ENCODE results near the gene NHP2. TPM values are rescaled to one million over a fixed set of nuclear protein-coding genes. Genes with fewer than 3 reads are reported as not detected.

Gene NHP2
- total RNA-seq, 4 donors from 2014 or later: 288 to 408 (median 358) TPM

DNA sequence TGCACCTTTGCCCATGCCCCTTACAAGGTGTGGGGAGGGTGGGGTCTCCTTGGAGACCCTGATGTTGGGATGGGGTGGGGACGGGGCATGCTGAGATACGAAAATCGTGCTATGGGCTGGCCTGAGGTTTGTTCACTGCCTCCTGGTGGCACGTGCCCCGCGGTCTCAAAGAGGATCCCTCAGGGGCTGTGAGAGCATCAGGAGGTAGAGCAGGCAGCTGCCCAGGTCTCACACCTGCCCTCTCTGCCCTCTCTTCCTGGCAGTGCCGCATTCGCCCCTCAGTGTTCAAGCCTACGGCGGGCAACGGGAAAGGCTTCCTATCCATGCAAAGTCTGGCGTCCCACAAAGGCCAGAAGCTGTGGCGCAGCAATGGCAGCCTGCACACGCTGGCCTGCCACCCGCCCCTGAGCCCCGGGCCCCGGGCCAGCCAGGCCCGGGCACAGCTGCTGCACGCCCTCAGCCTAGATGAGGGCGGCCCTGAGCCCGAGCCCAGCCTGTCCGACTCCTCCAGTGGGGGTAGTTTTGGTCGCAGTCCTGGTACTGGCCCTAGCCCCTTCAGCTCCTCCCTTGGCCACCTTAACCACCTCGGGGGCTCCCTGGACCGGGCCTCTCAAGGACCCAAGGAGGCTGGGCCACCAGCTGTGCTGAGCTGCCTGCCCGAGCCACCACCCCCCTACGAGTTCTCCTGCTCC, 33.6 kb downstream of the NHP2 start:
- TF ChIP-seq, protein P1, sequence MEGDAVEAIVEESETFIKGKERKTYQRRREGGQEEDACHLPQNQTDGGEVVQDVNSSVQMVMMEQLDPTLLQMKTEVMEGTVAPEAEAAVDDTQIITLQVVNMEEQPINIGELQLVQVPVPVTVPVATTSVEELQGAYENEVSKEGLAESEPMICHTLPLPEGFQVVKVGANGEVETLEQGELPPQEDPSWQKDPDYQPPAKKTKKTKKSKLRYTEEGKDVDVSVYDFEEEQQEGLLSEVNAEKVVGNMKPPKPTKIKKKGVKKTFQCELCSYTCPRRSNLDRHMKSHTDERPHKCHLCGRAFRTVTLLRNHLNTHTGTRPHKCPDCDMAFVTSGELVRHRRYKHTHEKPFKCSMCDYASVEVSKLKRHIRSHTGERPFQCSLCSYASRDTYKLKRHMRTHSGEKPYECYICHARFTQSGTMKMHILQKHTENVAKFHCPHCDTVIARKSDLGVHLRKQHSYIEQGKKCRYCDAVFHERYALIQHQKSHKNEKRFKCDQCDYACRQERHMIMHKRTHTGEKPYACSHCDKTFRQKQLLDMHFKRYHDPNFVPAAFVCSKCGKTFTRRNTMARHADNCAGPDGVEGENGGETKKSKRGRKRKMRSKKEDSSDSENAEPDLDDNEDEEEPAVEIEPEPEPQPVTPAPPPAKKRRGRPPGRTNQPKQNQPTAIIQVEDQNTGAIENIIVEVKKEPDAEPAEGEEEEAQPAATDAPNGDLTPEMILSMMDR (IDR thresholded peaks at IDR 0.05): no peak
- TF ChIP-seq POLR2A (IDR thresholded peaks at IDR 0.05): no peak
- H3K4me3 ChIP-seq: no peak overlapping the region
- peak overlapping the region in 1 of 4 donors; percentile 9 for H3K27ac ChIP-seq
- peaks cover 0 to 32% (median 2%) of the 10 kb centered on the region in 4 donors for H3K27me3 ChIP-seq
- H3K9me3 ChIP-seq: no peaks in the 10 kb centered on the region
- WGBS, 2 donors: 80% methylated on average over 1 of the region's 27 CpGs; no CpG with 5 or more reads in 1 of the 2 donors
- DNase-seq: no peak
- H3K4me1 ChIP-seq: peaks cover 28 to 100% (median 47%) of the 10 kb centered on the region in 3 donors
- H3K36me3 ChIP-seq: peaks cover 0 to 37% (median 8%) of the 10 kb centered on the region in 3 donors
- intact Hi-C loops (cut with DNase I): no loop called here

DNA sequence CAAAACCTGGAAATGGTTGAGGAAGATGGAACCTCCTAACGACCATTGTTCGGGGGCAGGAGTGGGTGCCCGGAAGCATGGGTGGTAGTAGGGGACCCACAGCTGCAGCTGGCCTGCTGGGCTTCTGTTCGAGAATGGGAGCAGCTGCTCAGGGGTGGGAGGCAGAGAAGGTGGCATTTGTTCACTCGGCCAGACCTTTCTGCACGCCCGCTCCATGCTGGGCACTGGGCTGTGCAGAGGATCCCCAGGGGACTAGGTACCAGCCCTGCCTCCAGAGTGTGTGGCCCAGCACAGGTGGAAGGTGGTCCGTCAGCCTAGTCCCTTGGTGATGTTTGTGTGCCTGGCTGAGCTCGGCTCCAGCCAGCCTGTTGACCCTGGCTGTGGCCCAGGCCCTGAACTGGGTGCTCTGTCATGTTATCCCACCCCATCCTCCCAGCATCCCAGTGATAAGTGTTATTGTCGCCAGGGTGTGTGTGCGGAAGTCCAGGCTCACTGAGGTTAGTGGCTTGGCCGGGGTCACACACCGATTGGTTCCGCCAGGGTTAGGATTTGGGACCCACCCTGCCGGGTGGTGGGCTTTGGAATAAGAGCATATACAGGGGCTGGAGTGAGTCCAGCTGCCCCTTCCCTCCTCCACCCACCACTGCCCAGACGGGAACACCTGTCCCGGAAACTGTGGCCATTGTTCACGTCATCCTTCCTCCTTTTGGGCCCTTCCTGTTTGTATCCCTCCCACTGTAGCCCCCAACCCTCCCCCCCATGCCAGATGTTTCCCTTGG, 35.6 kb downstream of the NHP2 start:
- DNase-seq: no peak
- H3K4me1 ChIP-seq: peaks cover 29 to 100% (median 51%) of the 10 kb centered on the region in 3 donors
- 64 to 68% methylated on average over 8 to 15 of the region's 18 CpGs for WGBS, 2 donors
- intact Hi-C loops (cut with DNase I): no loop called here
- TF ChIP-seq, protein P1 (IDR thresholded peaks at IDR 0.05): no peak
- TF ChIP-seq POLR2A (IDR thresholded peaks at IDR 0.05): no peak
- peaks cover 0 to 52% (median 3%) of the 10 kb centered on the region in 4 donors for H3K27me3 ChIP-seq
- no peaks in the 10 kb centered on the region for H3K9me3 ChIP-seq
- no peak overlapping the region for H3K4me3 ChIP-seq
- H3K36me3 ChIP-seq: peaks cover 0 to 37% (median 8%) of the 10 kb centered on the region in 3 donors
- no peak overlapping the region for H3K27ac ChIP-seq

DNA sequence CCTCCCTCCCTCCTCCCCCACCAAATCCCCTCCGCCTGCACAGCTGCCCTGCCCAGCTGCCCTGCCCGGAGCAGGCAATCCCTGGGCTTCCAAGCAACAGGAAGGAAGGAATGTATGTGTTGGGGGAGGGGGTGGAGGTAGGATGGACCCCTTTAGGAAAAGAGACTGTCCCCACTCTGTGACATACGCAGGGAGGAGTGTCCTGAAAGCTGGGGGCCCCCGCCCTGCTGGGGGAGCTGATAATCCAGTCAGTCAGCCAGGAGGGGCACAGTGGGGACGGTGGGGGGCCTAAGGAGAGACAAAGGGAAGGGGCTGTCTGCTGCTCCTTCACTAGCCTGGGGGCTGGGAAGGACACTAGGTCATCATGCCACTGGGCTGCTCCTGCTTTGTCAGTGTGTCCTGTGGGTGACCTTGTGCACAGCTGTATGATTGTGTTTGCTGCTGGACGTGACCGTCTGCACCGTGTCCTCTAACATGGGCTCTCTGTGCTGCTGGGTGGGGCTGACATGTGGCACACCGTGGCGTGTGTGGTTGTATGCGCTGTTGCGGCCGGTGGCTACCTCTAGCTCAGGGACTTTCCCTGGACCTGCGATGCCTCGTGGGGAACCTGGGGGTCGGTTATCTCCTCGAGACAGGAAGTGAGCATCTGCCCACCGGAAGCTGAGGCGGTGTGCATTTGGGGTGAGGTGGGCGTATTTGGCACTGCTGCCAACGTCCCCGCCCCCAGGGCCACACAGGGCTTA, 37.4 kb downstream of the NHP2 start:
- Histone ChIP-seq H3K9me3 (no peaks in the 10 kb centered on the region), H3K4me1 (peaks cover 28 to 100% (median 40%) of the 10 kb centered on the region in 3 donors), H3K36me3 (peaks cover 0 to 19% (median 0%) of the 10 kb centered on the region in 3 donors), H3K27ac (peak overlapping the region in 2 of 4 donors; percentile 86 to 94), H3K27me3 (peaks cover 0 to 62% (median 3%) of the 10 kb centered on the region in 4 donors), H3K4me3 (peak overlapping the region in 3 of 4 donors; percentile 3 to 75 (median 59))
- WGBS, 2 donors: 45 to 53% methylated on average over 5 to 6 of the region's 22 CpGs
- intact Hi-C loops (cut with DNase I): no loop called here
- TF ChIP-seq POLR2A (IDR thresholded peaks at IDR 0.05): no peak
- TF ChIP-seq, protein P1 (IDR thresholded peaks at IDR 0.05): no peak
- no peak for DNase-seq

DNA sequence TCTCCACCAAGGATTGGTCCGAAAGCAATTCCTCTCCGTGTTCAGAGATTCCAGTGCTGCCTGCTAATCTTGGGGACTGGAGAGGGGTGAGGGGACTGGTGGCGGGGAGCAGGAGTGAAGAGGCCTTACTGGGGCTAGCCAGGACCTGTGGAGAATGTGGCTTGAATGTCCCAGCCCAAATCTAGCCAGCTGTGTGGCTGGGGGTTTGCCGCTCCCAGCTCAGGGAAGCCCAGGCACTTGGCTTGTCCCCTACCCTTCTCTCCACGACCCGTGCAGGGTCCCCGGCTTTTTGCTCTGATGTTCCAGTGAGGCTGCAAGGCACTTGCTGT, 37.9 kb downstream of the NHP2 start:
- intact Hi-C loops (cut with DNase I): no loop called here
- no peak for DNase-seq
- H3K27me3 ChIP-seq: peaks cover 0 to 64% (median 3%) of the 10 kb centered on the region in 4 donors
- no peaks in the 10 kb centered on the region for H3K9me3 ChIP-seq
- H3K4me1 ChIP-seq: peaks cover 26 to 100% (median 35%) of the 10 kb centered on the region in 3 donors
- peak overlapping the region in 3 of 4 donors; percentile 3 to 75 (median 59) for H3K4me3 ChIP-seq
- peaks cover 0 to 14% (median 0%) of the 10 kb centered on the region in 3 donors for H3K36me3 ChIP-seq
- no peak for TF ChIP-seq POLR2A (IDR thresholded peaks at IDR 0.05)
- TF ChIP-seq, protein P1 (IDR thresholded peaks at IDR 0.05): no peak
- WGBS, 2 donors: 42 to 46% methylated on average over 6 of the region's 7 CpGs
- peak overlapping the region in 3 of 4 donors; percentile 86 to 94 (median 86) for H3K27ac ChIP-seq

Measured in esophagus squamous epithelium (tissue), 5 donors.